Measurements from ENCODE around the gene EWSR1.

EWSR1 gene

DNA sequence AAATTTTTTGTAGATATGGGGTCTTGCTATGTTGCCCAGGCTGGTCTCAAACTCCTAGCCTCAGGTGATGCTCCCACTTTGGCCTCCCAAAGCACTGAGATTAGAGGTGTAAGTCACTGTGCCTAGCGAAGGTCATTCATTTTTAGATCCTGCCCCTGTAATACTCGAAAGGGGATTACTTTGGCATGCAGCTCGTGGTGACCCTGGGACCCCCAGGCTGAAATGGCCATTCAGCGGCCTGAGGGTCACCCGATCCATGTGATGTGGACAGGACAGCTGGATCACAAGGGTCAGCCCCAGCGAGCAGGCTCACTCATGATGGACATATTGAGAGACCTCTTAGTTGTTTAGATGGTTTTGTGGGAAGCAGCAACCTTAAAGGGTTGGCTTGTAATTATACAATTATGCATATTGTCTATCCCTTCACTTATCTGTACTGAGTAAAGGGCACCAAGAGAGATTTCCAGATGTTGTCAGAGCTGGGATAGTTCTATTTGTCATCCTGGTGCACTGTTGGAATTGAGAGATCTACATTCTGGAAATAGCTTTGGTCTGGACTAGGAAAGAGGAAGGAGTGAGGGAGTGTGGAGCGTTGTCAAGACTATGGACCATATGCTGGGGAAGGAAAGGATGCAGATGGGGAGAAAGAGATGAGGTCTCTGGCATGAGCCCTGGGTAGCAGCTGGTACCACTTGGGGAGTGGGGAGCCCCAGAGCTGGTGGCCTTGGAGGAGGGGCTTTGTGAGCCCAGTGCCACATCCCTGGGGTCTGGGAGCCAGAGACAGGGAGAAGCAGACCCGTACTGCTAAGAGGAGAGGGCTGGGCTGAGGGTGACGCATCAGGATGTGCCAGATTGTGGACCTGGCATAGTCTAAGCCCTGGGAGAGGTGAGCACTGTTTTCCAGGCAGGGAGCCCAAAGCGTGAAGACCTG, 15.8 kb upstream of the EWSR1 start:
- DNase-seq = no peak

- DNase-seq = no peak
Measured at GRCh38 chr22:29253561-29254285, 14.3 kb upstream of the EWSR1 start.

DNA sequence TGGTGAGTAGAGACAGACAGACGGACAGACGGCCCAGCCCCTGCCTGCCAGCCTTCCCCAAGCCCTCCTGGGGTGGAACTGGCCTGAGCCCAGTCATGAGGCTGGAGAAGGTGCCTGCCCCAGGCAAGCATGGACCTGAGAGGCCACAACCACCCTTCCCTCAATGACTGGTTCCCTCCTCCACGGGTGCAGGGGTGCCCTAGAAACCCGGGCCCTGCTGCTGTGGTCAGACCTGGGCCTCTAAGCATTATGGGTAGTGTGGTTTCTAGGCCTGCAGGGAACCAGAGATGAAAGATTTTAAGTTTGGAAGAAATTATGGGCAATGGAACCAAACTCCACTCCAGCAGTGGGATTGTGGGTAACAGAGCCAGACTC, 13.8 kb upstream of the EWSR1 start:
- no peak for DNase-seq

- DNase-seq = no peak
Measured at GRCh38 chr22:29255064-29255621, 12.9 kb upstream of the EWSR1 start.

- DNase-seq = no peak
Measured at GRCh38 chr22:29256606-29257325, 11.3 kb upstream of the EWSR1 start.

GRCh38 chr22:29257751-29258181, 10.3 kb upstream of the EWSR1 start:
- no peak for DNase-seq

DNA sequence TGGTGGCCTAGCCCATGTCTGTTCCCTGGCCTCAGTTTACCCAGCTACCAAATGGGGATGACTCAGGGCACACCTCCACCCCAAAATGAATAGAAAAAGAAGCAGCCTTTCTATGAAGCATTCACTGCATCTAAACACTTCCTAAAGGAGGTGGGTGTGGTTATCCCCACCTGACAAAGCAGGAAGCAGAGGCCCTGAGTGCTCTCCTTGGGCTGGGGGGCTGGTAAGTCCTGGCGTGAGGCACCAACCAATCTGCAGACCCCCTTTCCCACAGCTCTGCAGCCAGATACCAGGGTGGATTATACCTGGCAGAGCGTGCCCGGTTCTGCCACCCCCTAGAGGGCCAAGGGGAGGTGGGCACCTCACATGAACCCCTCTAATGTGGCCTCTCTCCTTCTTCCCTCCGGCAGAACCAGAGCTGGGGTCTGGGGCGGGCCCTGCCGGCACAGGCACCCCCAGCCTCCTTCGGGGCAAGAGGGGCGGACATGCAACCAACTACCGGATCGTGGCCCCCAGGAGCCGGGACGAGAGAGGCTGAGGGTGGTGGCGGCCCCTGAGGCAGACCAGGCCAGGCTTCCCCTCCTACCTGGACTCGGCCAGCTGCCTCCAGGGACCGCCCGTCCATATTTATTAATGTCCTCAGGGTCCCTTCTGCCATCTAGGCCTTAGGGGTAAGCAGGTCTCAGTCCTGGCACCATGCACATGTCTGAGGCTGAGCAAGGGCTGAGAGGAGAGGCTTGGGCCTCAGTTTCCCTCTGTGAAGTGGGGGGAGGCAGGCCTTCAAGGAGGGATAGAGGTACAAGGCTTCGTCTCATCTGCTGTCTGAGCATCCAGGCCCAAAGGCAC, 9.4 kb upstream of the EWSR1 start:
- DNase-seq = no peak

DNA sequence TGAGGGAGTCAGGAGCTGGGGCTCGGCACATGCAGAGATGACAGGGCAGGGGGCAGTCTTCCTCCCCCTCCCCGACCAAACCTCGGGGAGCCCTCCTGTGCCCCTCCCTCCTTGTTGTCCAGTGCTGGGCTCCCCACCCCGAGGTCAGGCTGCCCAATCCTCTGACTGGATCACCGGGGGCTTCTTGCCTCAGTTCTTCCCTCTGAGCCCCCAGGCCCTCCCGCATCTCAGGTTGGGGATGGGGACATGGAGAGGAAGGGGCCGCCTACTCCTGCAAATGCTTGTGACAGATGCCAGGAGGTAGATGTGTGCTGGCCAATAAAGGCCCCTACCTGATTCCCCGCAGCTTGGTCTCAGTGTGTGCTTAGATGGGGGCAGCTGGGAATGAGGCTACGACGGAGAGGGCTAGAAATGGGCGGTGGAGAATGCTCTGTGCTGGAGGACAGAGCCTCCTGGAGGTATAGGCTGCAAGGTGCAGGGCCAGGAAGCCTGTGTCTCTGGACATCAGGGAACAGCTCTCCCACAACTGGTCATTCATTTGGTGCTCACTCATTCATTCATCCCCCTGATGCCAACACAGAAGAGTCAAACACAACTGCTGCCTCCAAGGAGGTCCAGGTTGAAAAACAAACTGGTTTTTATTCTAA, 8.7 kb upstream of the EWSR1 start:
- no peak for DNase-seq

GRCh38 chr22:29260031-29260560, 8.0 kb upstream of the EWSR1 start:
- DNase-seq = no peak

DNA sequence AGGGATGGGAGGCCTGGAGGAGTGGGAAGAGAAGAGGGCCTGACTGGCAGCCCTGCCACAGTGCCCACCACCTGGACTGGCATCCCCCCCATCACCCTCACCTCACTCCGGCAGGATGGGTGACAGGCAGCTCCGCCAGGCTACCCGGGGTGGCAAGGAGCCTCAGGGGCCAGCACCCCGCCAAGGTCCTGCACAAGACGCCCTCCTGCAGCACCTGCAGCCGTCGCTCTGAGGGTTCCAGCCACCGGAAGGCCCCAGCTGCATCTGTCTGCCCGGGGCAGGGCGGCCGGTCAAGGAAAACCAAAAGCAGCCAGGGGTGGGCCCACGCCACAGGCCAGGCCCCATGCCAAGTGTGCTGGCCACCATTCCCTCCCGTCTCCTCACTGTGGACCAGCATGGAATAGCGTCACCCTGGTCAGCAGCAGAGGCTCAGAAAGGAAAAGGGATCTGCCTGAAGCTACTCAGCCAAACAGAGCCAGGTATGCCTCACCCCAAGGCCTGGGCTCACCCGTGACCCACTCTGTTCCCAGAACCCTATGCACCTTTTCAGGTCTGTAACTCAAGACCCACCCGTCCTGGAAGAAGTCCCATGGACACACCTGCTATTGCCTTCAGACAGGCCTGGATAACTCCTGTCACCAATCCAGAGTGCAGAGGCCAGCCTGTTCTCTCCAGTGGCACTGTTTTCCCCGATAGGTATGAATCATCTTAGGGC, 7.3 kb upstream of the EWSR1 start:
- no peak for DNase-seq

DNA sequence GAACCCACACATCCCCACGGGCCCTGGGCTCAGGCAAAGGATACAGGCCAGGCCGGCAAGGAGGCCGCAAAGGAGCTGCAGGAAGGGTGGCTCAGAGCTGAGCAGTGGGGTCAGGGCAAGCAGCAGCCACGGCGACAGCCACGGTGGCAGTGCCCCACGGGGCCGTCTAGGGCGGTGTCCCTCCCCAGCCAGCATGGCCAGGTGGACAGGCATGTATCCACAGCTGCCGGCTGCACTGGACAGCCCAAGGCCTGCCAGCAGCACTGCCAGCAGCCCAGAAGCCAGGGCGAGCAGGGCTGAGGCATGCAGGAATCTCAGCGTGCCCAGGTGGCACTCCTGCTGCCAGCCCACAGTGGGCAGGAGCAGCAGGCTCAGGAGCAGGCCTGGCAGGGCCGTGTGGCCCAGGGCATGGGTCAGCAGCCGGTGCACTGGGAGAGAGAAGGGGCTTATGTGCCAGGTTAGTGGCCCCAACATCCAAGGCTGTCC, 4.2 kb upstream of the EWSR1 start:
- DNase-seq = no peak

GRCh38 chr22:29265305-29265704, 2.8 kb upstream of the EWSR1 start:
- no peak for DNase-seq

- DNase-seq = no peak
Measured at GRCh38 chr22:29265929-29266328, 2.1 kb upstream of the EWSR1 start.

DNA sequence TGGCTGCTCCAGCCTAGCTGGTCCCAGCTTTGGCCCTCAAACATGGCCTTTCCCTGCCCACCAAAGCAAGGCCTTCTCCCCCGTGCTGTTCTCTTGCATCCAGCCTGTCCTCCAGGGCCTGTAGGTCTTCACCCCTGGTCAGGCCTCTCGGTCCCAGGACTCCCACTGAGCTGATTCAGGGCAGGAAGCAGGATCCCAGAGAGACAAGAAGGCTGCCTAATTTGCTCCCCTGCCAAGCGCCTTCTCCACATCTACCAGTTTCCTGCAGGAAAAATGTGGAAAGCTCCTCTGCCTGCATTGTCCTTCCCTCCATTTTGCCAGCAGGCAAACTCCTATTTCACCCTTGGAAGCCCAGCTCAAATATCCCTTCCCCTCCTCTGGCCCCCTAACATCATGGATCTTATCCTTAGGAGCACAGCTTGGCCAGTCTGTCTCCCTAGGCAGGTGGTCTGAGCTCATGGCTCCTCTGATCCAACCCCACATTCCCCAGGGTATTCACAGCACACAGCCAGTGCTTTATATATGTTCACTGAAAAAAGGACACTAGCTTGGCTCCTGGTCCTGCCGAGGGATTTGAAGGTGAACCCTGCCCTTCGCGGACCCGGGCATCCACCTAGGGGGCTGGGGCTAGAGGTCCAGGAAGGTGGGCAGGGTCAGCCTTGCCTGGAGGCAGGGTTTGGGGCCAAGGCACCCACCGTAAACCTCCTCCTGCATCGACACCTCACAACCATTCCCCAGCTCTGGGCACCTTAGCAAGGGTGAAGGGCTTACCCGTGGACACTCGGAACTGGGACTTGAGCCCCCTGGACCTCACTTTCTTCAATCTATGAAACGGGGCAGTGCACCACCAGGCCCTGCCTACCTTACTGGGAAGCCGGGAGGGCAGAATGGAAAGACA, 1.3 kb upstream of the EWSR1 start:
- DNase-seq = no peak

- no peak for DNase-seq
Measured at GRCh38 chr22:29267462-29267857, 608 bp upstream of the EWSR1 start.

DNA sequence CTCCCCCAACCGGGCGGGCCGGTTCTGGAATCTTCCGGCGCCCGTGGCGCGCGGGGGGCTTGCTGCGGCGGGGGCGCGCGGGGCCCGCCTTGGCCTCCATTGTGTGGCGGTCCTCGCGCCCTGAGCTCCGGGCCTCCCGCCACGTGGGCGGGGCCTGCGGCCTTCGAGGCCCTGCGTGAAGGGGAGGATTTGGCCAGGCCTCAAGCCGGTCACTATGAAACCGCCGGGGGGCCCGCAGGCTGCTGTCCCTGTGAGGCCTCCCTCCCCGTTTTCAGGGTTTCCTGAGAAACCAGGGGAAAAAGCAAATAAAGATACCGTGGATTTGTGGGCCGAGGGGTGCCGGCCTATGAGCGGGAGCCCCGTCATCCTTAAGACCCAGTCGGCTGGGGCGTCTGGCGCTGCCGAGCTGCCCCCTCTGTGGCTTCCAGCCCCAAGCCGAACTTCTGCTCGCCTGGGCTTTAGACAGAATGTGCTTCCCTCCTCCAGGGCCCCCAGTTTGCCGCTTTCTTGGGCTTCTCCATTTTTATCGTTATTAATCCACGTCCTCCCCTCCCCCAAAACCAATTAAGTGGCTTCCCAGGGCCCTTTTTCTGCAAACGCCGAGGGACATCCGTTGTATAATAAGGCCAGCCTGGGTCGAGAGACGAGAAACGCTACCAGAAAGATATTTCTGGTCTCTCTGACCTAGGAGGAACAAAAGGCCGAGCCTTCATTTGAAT, 602 bp downstream of the EWSR1 start:
- DNase-seq = peak; percentile 26 to 27

- no peak for DNase-seq
Measured at GRCh38 chr22:29269230-29269604, 1.1 kb downstream of the EWSR1 start.

- peak in 1 of 2 donors; percentile 8 for DNase-seq
Measured at GRCh38 chr22:29269731-29270474, 1.8 kb downstream of the EWSR1 start.

Measured in inflammatory macrophage treated with lipopolysaccharide for 1 hour (primary cell).